K562 (cell line): ENCODE results near the gene CLCN6. TPM values are rescaled to one million over a fixed set of nuclear protein-coding genes. Genes with fewer than 3 reads are reported as not detected.

Source experiments
- CSDE1 ChIP-seq, 2 experiments: fragments of 450-650 bp; IDR thresholded peaks; 2 replicates each; pipeline ENCODE4 v1.6.1; 2016; ENCODE audit warnings: mild to moderate bottlenecking in 1 of 2
- ETV1 ChIP-seq: fragments of 450-650 bp; conservative IDR thresholded peaks from 2 replicates; pipeline ENCODE4 v1.6.1; 2016; ENCODE audit warnings: missing genetic modification characterization, control low read depth, low read depth, missing compliant biosample characterization
- GTF2A2 ChIP-seq: IDR thresholded peaks from 2 replicates; pipeline ENCODE4 v1.6.1; 2016; ENCODE audit warnings: mild to moderate bottlenecking, missing genetic modification characterization, missing compliant biosample characterization
- PHF20 ChIP-seq: fragments of 450-650 bp; IDR thresholded peaks from 2 replicates; pipeline ENCODE4 v1.6.1; 2018; ENCODE audit not compliant: partially characterized antibody
- PTTG1 ChIP-seq: fragments of 450-650 bp; IDR thresholded peaks from 2 replicates; pipeline ENCODE4 v1.6.1; 2016; ENCODE audit warnings: low read depth, mild to moderate bottlenecking, missing genetic modification characterization, missing compliant biosample characterization
- RCOR1 ChIP-seq, 2 experiments: IDR thresholded peaks; 2 replicates each; pipeline ENCODE4 v1.6.1; 2012; ENCODE audit warnings: low read depth in 2 of 2, low read length in 2 of 2, borderline replicate concordance in 1 of 2, improper control_type of control experiment in 1 of 2
- TCF3 ChIP-seq: sonication (generic); formaldehyde crosslinking; IDR thresholded peaks from 2 replicates; pipeline ENCODE4 v1.4.0; 2020; ENCODE audit warnings: mild to moderate bottlenecking, missing genetic modification reagents
- polyA plus RNA-seq, 8 experiments: library from polyadenylated mRNA; depleted of rRNA in 4 of 8; stranded (reverse) in 5 of 8; unstranded in 3 of 8; fragments of >200 nt; fragmentation: Nextera tagmentation in 2 of 8; fragmentation: Illumina TruSeq in 1 of 8; extraction: Ambion mirVana in 2 of 8; extraction: Trizol in 1 of 8; gene quantifications; 2 replicates each; pipeline versions ENCODE4 v1.2.1 to v1.2.3, GENCODE V29; 2011 to 2014; ENCODE audit warnings: inconsistent platforms in 1 of 8, missing spikeins in 1 of 8
- total RNA-seq, 7 experiments: library from RNA; depleted of rRNA in 6 of 7; stranded (reverse); fragments of >200 nt in 6 of 7; fragmentation: Illumina TruSeq in 2 of 7; extraction: Trizol in 2 of 7; gene quantifications; 2 replicates each; pipeline versions ENCODE4 v1.2.1 to v1.2.3, GENCODE V29; 2011 to 2021; ENCODE audit warnings: low replicate concordance in 1 of 7
- TF ChIP-seq, protein P1 (sequence below): fragments of 200-800 bp; sonication (Bioruptor generic); IDR thresholded peaks from 2 replicates; pipeline ENCODE4 v1.6.1; 2017; ENCODE audit warnings: missing genetic modification characterization, missing compliant biosample characterization

CLCN6 gene
- total and polyA plus RNA-seq, 9 of the 15 experiments (the other 6 are each of a cell fraction or from before 2014, with no cell fraction given): 2.0 to 21.8 (median 13.6) TPM

DNA sequence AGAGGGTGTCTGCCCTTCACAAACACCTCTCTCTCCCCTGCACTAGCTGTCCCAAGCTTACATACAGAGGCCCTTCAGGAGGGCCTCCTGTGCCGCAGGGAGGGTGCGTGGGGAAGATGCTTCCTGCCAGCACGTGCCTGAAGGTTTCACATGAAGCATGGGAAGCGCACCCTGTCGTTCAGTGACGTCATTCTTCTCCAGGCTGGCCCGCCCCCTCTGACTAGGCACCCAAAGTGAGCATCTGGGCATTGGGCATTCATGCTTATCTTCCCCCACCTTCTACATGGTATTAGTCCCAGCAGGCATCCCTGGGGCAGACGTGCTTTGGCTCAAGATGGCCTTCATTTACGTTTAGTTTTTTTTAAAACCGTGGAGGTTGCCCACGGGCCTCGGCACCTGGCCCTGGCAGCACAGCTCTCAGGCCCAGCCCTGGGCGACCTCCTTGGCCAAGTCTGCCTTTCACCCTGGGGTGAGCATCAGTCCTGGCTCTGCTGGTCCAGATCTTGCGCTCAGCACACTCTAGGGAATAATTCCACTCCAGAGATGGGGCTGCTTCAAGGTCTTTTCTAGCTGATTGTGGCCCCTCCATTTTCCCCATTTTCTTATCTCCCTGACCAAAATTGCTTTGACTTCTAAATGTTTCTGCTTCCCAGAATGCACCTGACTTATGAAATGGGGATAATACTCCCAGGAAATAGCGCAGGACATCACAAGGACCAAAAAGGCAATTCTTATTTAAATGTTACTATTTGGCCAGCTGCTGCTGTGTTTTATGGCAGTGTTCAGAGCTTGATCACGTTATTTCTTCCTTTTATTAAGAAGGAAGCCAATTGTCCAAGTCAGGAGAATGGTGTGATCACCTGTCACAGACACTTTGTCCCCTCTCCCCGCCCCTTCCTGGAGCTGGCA is 35.5 kb downstream of the CLCN6 start (continued):
- TF ChIP-seq, protein P1, sequence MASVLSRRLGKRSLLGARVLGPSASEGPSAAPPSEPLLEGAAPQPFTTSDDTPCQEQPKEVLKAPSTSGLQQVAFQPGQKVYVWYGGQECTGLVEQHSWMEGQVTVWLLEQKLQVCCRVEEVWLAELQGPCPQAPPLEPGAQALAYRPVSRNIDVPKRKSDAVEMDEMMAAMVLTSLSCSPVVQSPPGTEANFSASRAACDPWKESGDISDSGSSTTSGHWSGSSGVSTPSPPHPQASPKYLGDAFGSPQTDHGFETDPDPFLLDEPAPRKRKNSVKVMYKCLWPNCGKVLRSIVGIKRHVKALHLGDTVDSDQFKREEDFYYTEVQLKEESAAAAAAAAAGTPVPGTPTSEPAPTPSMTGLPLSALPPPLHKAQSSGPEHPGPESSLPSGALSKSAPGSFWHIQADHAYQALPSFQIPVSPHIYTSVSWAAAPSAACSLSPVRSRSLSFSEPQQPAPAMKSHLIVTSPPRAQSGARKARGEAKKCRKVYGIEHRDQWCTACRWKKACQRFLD: peak; percentile 73
- TF ChIP-seq ETV1 (tag) (0 out of 2 replicates have a peak, but pooled peaks have one; percentile 25), GTF2A2 (tag) (0 out of 2 replicates have a peak, but pooled peaks have one; percentile 19), CSDE1 (IDR thresholded peaks at IDR 0.05) (no peak), TCF3 (CRISPR knock-in tag) (peak; percentile 43; the same call in 1 of the 2 replicates), PTTG1 (tag) (0 out of 2 replicates have a peak, but pooled peaks have one; percentile 46), RCOR1 (IDR thresholded peaks at IDR 0.05; ENCODE audit: borderline replicate concordance in 1 of 2, low read depth in 2 of 2, low read length in 2 of 2) (no peak), PHF20 (no peak)
- TF ChIP-seq, all 486 proteins: peak for 59
